Neural cell (in vitro differentiated cells): ENCODE measurements around the gene XRRA1.

Experiments
- CTCF ChIP-seq: fragments of 450-650 bp; IDR thresholded peaks from 2 replicates; pipeline ENCODE4 v1.5.1; 2014; ENCODE audit warnings: antibody characterized with exemption, mild to moderate bottlenecking, moderate library complexity; ENCODE audit not compliant: poor library complexity, severe bottlenecking
- EP300 ChIP-seq: fragments of 450-650 bp; conservative IDR thresholded peaks from 2 replicates; pipeline ENCODE4 v1.6.1; 2014; ENCODE audit warnings: antibody characterized with exemption, mild to moderate bottlenecking, moderate library complexity; ENCODE audit not compliant: poor library complexity, severe bottlenecking
- EZH2 ChIP-seq: fragments of 200-600, 300-800 bp; shearing (Covaris generic), sonication (generic); IDR thresholded peaks from 2 replicates; pipeline ENCODE4 v1.6.1; 2014; ENCODE audit warnings: antibody characterized with exemption, low read length, borderline replicate concordance, mild to moderate bottlenecking; ENCODE audit not compliant: insufficient read depth, poor library complexity, severe bottlenecking
- POLR2AphosphoS5 ChIP-seq: IDR thresholded peaks from 2 replicates; pipeline ENCODE4 v1.6.1; 2012
- TAF1 ChIP-seq: IDR thresholded peaks from 2 replicates; pipeline ENCODE4 v1.6.1; 2012; ENCODE audit warnings: low read depth

GRCh38 chr11:74853223-74853622 is 95.7 kb downstream of the XRRA1 start:
- TF ChIP-seq CTCF = no peak
- no peak for TF ChIP-seq POLR2AphosphoS5
- no peak for TF ChIP-seq EZH2
- TF ChIP-seq TAF1 = no peak
- no peak for TF ChIP-seq EP300
